ENCODE measurements around the gene LRP6.

GRCh38 chr12:12069821-12070548 lies 196.9 kb downstream of the LRP6 start:
- TF ChIP-seq CTCF (IDR thresholded peaks at IDR 0.05; ENCODE audit: poor library complexity) (no peak), EZH2phosphoT487 (IDR thresholded peaks at IDR 0.05; ENCODE audit: low read depth, severe bottlenecking, unreplicated experiment) (no peak), EZH2 (IDR thresholded peaks at IDR 0.05; ENCODE audit: borderline replicate concordance) (no peak)

All from hepatocyte (in vitro differentiated cells).